ENCODE results near the gene CSK.

Gene CSK

DNA sequence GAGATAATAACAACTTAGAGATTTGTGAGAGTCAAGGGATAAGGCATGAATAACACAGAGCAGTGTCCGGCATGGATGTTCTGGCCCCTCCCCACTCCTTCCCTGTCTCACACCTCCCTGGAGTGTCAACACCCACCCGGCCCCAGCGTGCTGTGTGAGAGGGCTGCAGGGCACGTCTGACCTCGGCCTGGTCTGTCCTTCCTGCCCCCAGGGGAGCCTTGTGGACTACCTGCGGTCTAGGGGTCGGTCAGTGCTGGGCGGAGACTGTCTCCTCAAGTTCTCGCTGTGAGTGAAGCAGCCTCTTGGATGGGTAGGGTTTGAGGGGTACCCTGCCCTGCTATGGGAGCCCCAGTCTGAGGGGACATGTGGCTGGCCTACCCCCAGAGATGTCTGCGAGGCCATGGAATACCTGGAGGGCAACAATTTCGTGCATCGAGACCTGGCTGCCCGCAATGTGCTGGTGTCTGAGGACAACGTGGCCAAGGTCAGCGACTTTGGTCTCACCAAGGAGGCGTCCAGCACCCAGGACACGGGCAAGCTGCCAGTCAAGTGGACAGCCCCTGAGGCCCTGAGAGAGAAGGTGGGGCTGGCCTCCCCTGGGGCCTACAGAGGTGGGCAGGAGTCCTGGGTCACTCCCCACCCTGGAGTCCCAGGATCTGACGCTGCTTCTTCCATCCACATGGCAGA, 19.6 kb downstream of the CSK start:
- no peak for DNase-seq (ENCODE audit: low spot score)

DNA sequence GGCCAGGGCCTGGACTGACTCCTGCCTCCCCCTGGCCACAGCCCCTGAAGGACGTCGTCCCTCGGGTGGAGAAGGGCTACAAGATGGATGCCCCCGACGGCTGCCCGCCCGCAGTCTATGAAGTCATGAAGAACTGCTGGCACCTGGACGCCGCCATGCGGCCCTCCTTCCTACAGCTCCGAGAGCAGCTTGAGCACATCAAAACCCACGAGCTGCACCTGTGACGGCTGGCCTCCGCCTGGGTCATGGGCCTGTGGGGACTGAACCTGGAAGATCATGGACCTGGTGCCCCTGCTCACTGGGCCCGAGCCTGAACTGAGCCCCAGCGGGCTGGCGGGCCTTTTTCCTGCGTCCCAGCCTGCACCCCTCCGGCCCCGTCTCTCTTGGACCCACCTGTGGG, 20.4 kb downstream of the CSK start:
- no peak for DNase-seq (ENCODE audit: low spot score)

DNA sequence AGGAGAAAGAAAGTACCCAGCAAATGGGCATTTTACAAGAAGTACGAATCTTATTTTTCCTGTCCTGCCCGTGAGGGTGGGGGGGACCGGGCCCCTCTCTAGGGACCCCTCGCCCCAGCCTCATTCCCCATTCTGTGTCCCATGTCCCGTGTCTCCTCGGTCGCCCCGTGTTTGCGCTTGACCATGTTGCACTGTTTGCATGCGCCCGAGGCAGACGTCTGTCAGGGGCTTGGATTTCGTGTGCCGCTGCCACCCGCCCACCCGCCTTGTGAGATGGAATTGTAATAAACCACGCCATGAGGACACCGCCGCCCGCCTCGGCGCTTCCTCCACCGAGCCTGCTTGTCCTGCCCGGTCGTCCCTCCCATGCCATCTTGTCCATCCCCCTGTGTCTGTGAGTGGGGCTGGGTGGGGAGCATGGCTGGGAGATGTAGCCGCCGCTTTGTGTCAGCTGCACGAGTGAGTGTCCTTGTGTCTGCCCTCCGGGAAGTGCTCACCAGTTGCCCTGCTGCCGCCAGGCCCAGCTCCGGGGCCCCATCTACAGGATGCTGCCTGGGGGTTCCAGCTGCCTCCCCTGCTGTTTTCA, 21.1 kb downstream of the CSK start:
- no peak for DNase-seq (ENCODE audit: low spot score)

DNA sequence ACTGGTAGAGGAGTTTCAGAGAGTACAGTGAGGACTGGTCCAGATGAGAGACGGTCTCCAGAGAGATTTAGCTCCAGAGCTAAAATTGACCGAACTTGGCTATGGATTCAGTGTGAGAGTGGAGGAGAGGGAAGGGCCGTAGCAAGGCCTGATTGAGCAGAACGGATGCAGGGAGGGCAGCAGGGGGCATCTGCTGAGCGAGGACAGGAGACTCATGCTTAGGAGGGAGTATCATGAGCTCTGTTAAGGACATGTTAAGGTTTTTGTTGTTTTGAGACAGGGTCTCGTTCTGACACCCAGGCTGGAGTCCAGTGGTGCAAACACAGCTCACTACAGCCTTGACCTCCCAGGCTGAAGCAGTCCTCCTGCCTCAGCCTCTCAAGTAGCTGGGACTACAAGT, 23.1 kb downstream of the CSK start:
- no peak for DNase-seq (ENCODE audit: low spot score)

DNA sequence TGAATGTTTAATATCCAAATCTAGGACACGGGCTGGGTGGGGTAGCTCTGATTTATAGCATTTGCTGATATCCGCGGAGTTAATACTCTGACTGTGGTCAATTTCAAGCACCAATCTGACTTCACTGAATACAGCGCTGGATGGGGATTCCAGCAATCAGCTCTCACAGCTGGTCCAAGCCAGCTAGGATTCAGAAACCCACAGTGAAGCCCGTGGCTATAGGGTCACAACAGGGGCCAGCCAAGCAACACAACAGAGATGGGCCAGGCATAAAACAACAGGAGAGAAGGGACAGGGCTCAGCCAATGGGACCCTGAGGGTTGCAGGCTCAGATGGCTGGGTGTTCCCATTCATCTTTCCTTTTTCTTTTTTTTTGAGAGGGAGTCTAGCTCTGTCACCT, 25.4 kb downstream of the CSK start:
- DNase-seq (ENCODE audit: low spot score): no peak

DNA sequence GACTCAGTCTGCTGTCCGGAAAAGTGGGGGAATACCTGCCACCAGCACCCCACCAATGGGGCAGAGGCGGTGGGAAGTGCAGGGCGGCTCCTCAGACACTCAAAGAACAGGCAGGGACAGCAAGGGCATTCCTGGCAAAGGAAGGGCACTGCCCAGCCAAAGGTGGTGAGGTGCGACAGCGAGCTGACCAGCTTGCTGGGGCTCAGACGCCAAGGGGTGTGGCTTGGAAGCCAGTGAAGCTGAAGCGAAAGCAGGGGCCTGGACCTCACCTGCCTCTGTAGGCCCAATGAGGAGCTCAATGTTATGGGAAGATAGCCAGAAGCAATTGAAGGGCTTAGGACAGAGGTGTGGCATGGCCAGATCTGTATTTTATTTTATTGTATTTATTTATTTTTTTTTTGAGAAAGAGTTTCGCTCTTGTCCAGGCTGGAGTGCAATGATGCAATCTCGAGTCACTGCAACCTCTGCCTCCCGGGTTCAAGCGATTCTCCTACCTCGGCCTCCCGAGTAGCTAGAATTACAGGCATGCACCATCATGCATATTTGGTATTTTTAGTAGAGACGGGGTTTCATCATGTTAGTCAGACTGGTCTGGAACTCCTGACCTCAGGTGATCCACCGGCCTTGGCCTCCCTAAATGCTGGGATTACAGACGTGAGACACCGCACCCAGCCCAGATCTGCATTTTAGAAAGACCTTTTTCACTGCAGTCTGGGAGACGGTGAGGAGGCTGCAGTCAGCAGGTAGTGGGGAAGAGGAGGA, 26.4 kb downstream of the CSK start:
- no peak for DNase-seq (ENCODE audit: low spot score)

DNA sequence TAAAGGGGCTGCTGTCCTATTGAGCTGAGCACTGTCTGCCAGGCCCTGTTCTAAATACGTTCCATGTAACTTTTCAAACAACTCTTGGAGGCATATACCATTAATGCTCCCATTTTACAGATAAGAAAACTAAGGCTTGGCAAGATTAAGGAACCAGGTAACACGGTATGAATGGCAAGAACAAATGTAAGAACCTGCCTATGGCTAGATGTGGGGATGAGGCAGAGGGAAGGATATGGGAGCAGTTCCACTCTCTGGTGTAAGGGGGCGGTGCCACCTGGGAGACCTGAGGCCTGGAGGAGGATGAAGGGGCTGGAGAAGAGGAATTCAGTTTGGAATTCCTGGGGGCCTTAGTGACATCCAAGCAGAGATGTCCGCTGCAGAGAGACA, 27.0 kb downstream of the CSK start:
- DNase-seq (ENCODE audit: low spot score): peak; percentile 72

DNA sequence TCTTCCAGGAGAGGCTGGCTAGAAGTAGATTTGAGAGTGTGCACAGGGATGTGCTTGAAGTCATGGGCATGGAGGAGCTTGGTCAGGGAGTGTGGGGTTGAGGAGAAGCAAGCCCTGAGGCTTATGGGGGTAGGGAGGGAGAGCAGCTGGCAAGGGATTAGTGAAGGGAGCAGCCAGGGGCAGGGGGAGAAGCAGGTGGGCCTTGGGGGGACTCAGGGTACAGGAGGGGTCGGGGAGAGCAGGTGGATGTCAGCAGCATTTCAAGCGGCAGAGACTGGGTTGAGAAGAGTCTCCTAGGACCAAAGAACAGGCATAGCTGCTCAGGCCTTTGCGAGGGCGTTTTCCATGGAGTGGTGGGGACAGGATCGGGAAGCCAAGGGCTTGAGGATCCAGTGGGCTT, 27.4 kb downstream of the CSK start:
- DNase-seq (ENCODE audit: low spot score): no peak

DNA sequence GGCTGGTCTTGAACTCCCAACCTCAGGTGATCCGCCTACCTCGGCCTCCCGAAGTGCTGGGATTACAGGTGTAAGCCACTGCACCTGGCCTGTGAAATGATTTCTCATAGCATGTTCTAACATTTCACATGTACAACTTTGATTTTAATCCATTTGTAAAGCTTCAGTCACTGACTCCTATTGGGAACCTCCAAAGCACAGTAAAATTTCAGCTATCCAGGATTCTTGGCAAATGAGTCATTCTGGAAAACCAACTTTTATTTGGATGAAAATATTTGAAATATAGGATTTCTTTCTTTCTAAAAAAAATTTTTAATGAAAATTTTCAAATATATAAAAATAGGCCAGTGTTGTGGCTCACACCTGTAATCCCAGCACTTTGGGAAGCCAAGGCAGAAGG, 28.1 kb downstream of the CSK start:
- no peak for DNase-seq (ENCODE audit: low spot score)

DNA sequence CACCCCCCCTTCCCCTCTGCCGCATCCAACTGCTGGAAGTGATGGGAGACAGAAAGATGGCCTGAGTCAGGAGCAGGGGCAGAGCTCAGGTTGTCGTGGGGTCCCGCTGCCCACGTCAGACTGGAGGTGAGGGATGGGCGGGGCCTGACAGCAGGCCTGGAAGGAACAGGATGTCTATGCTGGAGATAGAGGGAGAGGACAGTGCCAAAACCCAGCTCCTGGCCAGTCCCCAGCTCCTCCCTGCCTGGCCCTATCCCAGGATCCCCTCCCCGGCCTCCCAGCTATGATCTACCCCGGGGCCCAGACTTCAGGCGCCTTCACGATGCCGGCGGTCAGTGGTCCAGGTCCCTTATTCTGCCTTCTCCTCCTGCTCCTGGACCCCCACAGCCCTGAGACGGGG, 30.7 kb downstream of the CSK start, which contains the start of gene LMAN1L:
LMAN1L (plus strand) TSS at position 303 of the 400 bp plus-strand sequence; CDS start at position 323, 20 bp downstream.
- DNase-seq (ENCODE audit: low spot score): no peak

DNA sequence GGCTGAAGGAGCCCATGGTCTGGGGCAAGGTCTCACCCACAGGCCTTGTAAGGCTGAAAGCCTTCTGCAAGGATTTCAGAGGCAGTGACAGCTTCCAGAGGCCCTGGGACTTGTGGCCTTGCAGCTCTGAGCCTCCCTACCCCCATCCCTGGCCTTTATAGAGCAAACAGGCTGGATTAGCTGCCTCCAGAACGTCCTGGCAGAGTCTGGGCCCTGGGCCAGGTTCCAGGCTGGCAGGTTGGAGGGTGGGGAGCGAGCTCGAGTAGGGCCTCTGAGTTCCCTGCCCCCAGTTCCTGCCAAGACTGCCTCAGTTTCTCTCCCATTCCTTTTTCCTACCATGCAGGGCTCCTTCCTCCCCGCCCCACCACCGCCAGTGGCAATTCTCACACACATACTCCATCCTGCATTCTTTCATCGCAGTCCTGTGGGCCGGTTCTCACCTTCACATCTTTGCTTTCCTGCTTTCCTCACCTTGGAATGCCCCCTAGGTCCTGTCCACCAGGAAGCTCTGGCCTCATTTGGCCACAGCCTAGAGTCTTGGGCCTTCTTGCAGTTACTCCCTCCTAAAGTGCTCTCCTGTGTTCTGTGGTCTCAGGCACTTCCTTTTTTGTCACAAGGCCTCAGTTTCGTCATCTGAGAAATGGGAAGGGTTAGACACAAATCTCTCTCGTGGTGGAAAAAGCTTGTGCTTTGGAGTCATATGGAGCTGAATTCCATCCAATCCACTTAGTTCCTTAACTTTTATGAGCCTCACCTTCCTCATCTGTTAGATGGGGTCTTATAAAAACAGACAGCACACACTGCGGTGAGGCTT, 33.4 kb downstream of the CSK start:
- DNase-seq (ENCODE audit: low spot score): no peak

DNA sequence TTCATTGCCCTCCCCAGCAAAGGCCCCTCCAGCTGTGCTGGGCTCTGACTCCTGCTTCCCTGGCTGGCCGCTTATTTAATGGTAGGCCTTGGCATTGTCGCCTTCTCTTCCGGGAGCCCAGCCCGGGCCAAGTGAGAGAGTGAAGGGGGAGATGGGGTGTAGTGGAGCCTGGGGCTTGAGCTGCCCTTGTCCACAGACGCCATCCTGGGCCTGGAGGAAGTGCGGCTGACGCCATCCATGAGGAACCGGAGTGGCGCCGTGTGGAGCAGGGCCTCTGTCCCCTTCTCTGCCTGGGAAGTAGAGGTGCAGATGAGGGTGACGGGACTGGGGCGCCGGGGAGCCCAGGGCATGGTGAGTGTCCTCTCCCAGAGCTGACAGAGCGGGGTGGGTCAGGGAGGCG, 34.1 kb downstream of the CSK start:
- no peak for DNase-seq (ENCODE audit: low spot score)

DNA sequence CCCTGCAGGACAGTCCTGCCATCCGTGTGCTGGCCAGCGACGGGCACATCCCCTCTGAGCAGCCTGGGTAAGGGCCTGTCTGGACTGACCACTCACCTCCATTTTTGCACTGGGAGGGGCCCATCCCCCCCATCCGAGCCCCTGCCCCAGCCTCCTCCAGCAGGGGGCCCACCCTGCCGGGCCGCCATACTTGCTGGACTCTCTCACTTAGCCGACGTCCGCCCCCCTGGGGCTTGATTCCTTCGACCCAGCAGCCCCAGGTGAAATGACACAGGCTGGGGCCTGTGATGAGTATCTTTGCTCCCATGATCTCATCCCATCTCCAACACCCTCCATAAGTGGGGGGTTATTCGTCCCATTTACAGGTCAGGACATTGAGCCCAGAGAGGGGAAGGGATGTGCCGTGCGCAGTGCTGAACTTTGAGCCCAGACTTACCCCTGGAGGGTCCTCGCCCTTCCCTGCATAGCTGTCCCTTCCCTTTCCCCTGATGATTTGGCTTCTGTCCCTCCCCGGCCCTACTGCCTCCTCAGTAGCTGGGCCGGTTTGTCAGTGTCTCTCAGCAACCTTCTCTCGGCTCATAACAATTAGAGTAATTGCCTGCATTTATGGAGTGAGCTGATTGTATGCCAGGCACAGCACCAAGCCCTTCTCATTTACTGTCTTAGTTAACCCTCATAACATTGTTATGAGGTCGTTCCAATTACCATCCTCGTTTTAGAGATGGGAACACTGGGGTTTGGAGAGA, 34.9 kb downstream of the CSK start:
- no peak for DNase-seq (ENCODE audit: low spot score)

DNA sequence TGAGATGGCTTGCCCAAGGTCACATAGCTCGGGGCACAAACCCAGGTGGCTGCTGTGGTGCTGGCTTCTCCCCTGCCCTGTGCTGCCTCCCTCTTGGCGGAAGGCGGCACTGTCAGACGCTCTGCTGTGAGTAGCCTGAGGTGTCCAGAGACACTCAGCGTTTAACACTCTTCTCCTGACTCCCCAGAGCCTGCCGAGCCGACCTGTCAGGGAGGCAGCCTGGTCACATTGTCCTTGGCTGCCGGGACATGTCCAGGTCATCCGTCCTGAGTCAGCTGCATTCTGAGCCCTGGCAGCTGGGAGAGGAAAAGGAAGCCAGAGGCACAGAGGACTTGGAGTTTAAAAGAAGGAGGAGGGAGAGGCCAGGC, 35.5 kb downstream of the CSK start:
- no peak for DNase-seq (ENCODE audit: low spot score)

DNA sequence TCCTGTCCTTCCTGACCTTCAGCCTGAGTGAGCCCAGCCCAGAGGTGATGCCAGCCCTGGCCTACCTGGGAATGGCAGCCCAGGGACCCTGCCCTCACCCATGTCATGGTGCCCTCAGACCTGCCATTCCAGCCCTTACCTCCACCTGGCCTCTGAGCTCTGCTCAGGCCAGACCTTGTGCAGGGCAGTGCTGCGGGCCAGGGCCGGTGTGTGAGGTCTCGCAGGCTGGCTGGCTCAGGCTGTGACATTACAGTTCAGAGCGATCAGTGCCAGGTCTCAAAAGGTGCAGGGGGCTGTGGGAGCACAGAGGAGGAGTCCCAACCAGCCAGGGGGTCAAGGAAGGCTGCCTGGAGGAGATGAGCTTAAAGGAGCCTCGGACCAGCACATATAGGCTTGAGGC, 38.2 kb downstream of the CSK start:
- no peak for DNase-seq (ENCODE audit: low spot score)

DNA sequence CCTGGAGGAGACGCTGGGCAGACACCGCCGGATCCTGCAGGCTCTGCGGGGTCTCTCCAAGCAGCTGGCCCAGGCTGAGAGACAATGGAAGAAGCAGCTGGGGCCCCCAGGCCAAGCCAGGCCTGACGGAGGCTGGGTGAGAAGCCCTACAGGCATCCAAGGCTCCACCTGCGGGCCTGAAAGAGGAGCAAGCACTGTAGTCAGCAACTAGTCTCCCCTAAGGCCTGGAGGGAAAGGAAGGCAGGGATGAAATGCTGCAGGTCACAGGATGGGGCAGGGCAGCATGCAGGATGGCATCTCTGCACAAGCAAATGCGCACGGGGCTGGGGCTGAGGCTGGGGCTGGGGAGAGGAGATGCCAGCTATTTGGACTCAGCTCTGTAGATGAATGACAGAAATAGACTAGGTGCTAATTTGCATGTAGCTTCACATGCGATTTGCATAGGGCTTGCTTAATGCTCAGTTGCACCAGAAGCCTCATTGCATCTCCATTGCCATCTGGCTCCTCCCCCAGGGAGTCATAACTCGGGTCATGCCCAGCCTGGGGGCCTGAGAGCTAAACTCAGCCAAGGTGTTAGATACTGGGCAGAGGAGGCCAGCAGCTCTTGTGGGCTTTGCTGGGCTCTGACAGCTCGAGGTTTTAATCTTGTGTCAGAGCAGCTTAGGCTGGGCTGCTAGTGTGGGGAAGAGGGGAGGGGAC, 39.4 kb downstream of the CSK start:
- no peak for DNase-seq (ENCODE audit: low spot score)

DNA sequence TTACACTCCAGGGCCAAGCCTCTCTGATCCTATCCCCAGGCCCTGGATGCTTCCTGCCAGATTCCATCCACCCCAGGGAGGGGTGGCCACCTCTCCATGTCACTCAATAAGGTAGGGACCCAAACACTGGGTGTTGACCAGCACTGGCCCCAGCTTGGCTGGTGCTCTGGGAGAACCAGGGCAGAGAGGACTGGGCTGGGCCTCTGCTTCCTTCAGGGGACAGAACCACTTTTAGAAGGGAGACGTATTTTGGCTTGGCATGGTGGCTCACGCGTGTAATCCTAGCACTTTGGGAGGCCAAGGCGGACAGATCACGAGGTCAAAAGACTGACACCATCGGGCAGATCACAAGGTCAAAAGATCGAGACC, 39.9 kb downstream of the CSK start:
- DNase-seq (ENCODE audit: low spot score): no peak

DNA sequence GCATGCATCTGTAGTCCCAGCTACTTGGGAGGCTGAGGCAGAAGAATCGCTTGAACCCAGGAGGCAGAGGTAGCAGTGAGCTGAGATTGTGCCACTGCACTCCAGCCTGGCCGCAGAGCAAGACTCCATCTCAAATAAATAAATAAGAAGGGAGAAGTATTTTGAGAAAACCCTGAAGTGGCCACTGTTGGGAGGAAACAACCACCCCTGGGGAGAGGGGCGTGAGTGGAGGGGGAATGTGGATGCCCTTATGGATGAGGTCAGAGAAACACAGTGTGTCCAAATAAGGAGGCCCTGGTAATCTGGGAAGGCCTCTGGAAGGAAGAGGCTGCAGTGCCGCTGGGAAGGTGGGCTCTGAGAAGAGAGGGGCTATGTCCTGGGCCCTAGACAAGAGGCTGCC, 40.4 kb downstream of the CSK start:
- DNase-seq (ENCODE audit: low spot score): no peak

DNA sequence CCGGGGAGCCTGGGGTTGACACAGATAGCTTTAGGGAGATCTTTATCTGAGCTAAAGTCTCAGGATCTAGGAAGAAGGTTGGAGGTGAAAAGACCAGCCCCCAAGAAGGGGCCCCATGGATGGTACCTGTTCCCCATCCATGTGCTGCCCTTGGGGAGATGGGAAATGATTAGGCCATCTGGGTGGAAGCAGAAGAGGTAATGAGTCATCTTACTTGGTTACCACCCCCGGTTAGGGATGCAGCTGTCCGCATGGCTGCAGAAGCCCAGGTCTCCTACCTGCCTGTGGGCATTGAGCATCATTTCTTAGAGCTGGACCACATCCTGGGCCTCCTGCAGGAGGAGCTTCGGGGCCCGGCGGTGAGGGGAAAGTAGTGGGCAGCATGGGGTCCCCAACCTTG, 41.4 kb downstream of the CSK start:
- DNase-seq (ENCODE audit: low spot score): no peak

DNA sequence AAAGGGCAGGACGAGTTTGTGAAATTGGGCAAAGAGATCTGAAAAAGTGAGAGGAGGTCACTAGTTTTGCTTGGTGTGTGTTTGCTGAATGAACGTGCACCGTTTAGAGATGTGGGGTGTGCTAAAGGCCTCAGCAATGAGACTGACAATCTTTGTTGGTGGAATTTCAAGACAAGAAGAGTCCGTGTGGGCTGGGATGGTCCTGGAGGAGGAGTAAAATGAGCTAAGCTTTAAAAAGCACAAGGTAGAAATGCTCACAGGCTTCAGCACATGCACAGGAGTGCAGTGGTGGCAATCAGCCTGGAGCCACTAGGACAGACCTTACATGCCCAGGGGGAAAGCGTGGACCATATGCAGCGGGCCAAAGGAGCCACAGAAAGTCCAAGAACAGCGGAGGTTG, 43.1 kb downstream of the CSK start:
- no peak for DNase-seq (ENCODE audit: low spot score)

DNA sequence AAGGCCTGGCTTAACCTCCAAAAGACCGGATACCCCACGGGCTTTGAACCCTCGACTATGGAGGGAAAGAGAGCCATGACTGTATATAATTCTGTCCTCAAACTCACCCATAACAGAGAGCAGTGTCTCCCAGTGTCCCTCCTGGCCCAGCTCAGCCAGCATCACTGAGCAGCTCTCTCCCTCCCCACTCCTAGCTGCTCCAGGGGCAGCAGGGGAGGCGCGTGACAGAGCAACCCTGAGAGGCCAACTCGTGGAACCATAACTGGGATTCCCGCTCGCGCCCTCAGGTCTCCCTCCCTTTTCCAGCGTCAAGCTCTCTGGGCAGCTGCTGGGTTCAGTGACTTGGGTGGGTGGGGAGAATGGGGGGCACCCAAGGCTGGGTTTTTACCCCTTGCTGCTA, 44.0 kb downstream of the CSK start:
- DNase-seq (ENCODE audit: low spot score): no peak
